ENCODE data around the gene S1PR4.
"Not testable (repeated sequence)": the region's sequence is repeated elsewhere in the genome, so short reads cannot be mapped to it uniquely, and the experiment has no call there.

S1PR4 gene

DNA sequence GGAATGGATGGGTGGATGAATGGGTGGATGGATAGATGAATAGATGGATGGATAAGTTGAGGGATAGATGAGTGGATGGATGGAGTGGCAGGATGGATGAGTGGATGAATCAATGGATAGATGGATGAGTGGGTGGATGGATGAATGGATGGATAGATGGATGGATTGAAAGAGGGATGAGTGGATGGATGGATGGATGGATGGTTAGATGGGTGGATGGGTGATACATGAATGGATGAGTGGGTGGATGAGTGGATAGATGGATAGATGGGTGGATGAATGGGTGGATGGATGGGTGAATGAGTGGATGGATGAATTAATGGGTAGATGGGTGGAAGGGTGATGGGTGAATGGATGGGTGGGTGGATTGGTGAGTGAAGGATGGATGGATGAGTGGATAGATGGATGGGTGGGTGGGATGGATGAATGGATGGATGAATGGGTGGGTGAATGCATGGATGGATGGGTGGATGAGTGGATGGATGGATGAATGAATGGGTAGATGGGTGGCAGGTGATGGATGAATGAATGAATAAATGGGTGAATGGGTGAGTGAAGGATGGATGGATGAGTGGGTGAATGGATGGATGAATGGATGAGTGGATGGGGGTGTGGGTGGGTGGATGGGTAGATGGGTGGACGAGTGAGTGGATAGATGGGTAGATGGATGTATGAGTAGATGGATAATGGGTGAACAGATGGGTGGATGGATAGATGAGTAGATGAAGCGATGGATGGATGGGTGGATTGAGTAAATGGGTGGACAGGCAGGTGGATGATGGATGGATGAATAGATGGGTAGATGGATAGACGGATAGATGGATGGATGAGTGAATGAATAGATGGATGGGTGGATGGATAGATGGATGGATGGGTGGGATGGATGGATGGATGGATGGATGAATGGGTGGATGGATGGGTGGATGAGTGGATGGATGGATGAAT lies 25.0 kb upstream of the S1PR4 start:
- no peak for DNase-seq

DNA sequence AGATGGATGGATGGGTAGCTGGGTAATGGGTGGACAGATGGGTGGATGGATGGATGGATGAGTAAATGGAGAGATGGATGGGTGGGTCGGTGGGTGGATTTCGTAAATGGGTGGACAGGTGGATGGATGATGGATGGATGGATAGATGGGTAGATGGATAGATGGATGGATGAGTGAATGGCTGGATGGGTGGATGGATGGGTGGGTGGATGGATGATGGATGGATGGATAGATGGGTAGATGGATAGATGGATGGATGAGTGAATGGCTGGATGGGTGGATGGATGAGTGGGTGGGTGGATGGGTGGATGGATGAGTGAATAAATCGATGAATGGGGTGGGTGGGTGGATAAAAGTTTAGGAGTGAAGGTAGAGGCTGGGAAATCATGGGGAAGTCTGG lies 24.1 kb upstream of the S1PR4 start:
- DNase-seq = not testable (repeated sequence)

DNA sequence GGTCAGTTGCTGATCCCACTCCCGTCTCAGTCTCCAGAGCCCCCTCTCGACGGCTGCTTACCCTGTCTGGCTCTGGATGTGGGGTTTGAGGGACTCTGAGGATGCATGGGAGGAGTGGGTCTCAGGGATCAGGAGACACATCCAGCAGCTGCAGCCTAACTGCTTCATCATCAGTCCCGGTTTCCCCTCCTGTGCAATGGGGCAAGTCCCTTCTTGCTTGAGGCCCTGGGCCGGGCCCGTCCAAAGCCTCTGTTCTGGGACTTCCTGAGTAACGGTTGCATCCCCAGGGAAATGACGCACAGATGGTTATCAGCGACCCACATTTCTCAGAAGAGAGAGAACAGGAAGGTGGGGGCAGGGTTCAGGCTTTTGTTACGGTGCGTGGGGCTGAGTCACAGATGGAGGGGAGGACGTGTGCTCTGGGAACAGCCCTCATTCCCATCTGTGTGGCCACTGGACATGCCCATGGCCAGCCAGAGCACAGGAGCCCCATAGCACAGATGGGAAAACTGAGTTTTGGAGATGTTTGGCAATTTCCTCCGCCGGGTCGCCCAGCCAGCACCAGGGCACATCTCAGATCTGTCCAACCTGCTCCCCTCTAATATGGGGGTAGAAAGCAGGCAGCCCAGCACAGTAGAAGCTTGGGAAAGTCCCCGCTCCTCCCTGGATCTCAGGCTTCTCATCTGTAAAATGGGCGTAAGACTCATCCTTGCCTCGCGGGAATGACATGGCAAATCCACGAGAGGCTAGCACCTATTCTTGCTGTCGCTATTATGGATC lies 23.4 kb upstream of the S1PR4 start:
- peak; percentile 78 for DNase-seq

DNA sequence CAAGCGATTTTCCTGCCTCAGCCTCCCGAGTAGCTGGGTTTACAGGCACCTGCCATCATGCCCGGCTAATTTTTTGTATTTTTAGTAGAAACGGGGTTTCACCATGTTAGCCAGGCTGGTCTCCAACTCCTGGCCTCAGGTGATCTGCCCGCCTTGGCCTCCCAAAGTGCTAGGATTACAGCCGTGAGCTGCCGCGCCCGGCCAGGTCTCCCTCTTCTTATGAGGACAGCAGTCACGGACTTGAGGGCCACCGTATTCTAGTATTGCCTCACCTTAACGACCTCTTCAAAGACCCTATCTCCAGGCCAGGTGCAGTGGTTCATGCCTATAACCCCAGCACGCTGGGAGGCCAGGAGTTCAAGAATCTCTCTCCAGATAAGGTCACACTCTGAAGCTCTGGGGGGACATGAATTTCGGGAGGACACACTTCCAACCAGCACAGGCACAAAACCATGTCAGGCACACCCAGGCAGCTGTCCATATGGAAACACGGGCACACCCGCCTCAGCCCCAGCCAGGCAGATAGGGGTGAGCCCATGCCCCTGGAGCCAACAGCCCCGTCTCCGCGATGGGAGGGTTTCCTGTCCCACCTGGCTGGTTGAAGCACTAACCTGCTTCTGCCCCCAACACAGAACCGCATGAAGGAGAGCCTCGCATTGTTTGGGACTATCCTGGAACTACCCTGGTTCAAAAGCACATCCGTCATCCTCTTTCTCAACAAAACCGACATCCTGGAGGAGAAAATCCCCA lies 21.3 kb upstream of the S1PR4 start:
- no peak for DNase-seq

DNA sequence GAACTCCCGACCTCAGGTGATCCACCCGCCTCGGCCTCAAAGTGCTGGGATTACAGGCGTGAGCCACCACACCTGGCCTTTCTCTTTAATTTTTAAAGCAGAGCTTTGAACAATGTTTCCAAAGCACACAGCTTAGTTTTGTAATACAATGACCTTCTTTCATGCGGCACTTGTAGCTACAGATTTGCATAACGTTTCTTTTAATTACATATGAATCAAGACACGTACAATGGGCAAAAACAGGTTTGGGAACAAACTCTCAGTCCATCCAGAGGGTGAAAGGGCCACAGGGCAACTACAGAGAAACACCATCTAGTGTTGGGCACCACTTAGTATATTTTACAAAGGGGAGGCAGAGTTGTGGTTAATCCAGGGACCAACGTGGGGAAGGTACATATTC lies 19.0 kb upstream of the S1PR4 start:
- DNase-seq = no peak

DNA sequence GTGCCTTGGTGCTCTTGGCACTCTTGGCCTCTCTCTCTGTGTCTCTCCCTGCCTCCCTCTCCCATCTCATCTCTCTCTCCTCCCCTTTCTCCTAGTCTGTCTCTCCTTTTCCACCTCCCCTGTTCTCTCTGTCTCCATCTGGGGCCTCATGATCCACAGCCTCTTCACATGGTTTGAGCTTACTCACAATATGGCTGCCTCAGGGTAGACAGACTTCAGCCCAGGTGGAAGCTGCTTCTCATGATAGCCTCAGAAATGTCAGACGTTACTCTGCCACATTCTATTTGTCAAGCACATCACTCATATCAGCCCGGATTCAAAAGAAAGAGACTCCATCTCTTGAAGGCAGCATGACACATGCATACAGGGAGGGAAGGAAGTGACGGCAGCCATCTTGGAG lies 18.4 kb upstream of the S1PR4 start:
- no peak for DNase-seq

DNA sequence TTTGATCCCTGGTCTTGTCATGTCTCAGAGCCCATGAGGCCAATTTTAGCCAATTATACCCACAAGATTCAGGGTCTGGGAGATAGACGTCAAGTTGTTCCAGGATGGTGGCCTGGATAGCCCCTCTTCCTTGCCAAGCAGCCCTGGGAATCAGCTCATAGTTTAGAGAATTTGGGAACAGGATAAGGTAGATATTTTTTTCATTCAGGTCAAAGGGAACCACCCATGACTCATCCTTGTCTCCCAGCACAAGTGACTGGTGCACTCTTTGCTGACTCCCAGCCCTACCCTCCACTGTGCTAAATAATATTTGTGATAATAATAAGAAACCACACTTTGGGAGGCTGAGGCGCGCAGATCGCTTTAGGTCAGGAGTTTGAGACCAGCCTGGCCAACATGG lies 17.1 kb upstream of the S1PR4 start:
- DNase-seq = no peak

DNA sequence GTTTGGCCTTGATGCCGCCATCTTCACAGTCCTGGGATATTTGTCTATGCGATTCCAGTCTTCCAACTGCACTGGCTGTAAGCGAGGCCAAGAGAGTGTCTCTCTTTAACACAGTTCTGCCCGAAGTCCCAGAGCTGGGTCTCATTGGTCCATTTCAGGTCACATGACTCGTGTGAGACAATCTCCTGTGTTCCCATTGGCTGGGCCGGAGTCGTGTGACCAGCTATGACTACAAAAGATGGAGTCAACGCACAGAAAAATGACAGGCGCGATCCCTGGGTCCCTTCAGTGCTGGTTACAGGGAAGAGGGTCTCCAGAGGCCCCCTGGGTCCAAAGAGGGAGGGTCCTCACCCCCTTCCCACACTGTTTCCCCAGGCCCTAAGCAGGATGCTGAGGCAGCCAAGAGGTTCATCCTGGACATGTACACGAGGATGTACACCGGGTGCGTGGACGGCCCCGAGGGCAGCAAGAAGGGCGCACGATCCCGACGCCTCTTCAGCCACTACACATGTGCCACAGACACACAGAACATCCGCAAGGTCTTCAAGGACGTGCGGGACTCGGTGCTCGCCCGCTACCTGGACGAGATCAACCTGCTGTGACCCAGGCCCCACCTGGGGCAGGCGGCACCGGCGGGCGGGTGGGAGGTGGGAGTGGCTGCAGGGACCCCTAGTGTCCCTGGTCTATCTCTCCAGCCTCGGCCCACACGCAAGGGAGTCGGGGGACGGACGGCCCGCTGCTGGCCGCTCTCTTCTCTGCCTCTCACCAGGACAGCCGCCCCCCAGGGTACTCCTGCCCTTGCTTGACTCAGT lies 15.9 kb upstream of the S1PR4 start:
- no peak for DNase-seq

DNA sequence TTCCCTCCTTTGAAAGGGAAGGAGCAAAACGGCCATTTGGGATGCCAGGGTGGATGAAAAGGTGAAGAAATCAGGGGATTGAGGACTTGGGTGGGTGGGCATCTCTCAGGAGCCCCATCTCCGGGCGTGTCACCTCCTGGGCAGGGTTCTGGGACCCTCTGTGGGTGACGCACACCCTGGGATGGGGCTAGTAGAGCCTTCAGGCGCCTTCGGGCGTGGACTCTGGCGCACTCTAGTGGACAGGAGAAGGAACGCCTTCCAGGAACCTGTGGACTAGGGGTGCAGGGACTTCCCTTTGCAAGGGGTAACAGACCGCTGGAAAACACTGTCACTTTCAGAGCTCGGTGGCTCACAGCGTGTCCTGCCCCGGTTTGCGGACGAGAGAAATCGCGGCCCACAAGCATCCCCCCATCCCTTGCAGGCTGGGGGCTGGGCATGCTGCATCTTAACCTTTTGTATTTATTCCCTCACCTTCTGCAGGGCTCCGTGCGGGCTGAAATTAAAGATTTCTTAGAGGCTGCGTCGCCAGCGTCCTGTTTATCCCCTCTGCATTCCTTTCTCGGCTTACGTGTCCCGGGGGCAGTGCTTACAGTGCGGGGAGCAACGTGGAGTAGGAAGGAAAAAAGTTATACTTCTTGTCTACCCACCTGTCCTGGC lies 15.2 kb upstream of the S1PR4 start:
- DNase-seq = peak; percentile 25

DNA sequence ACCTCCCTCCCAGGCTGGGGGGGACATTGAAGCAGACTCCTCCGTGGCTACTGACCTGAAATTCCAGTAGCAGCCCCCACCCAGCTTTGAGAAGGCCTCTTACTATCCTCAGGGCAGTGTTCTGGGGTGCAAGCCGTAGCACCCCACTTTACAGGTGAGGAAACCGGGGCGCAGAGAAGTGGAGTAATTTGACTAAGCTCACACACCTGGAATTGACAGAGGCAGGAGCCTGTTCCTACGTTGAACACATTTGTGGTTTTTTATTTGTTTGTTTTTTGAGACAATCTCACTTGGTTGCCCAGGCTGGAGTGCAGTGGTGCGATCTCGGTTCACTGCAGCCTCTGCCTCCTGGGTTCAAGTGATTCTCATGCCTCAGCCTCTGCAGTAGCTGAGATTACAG lies 14.6 kb upstream of the S1PR4 start:
- no peak for DNase-seq

DNA sequence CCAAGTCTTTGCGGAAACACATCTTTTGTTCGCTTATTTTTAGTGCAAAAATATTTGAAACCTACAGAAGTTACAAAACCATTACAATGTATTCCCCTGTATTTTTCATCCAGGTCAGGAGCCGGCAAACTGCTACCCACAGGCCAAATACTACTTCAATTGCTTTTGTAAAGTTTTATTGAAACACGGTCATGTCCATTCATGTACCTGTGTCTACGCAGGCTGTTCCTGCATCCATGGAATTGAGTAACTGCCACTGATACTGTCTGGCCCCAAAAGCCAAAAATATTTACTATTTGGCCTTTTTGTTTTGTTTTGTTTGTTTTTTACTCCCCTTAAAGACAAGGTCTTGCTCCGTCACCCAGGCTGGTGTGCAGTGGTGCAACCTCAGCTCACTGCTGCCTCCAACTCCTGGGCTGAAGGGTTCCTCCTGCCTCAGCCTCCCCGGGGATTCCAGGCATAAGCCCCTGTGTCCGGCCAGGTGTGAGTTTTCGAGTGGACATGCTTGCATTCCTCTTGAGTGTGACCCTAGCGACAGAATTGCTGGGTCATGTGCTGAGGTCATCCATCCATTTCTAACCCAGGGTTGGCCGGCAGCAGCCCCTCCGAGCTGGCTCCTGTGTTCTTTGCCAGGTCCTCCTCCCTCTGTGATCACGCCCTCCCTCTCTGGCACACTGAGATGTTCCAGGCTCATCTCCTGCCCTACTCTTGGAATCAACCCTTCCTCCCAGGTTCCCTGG lies 10.9 kb upstream of the S1PR4 start:
- DNase-seq = no peak

DNA sequence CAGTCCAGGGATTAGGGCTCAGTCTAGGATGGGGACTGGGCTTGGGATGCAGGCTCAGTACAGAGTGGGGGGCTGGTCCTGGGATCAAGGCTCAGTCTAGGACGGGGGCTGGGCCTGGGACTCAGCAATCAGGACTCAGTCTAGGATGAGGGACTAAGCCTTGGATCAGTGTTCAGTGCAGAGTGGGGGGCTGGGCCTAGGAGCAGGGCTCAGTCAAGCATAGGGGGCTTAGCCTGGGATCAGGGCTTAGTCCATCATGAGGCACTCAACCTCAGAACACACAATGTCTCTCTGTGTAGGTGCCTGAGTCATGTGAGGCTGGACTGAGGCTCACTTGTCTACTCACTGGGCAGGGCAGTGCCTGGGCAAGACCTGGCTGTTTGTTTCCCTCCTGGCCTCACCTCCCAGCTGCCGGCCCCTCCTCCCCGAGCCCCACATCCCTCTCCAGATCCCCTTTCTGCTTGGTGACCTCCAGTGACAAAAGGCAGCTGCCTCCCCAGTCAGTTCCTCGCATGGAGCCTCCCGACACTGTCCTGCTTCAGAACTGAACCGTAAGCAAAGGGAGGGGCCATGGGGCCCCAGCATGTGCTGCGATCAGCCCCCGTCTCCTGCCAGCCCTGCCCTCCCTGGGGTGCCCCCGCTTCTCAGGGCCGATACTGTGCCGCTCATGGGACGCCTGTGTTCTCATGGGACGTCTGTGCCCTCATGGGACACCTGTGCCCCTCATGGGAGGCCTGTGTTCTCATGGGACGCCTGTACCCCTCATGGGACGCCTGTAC lies 6.5 kb upstream of the S1PR4 start:
- no peak for DNase-seq

DNA sequence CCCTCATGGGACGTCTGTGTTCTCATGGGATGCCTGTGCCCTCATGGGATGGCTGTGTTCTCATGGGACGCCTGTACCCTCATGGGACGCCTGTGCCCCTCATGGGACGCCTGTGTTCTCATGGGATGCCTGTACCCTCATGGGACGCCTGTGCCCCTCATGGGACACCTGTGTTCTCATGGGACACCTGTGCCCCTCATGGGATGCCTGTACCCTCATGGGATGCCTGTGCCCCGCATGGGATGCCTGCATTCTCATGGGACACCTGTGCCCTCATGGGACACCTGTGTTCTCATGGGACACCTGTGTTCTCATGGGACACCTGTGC lies 5.9 kb upstream of the S1PR4 start:
- DNase-seq = not testable (repeated sequence)

DNA sequence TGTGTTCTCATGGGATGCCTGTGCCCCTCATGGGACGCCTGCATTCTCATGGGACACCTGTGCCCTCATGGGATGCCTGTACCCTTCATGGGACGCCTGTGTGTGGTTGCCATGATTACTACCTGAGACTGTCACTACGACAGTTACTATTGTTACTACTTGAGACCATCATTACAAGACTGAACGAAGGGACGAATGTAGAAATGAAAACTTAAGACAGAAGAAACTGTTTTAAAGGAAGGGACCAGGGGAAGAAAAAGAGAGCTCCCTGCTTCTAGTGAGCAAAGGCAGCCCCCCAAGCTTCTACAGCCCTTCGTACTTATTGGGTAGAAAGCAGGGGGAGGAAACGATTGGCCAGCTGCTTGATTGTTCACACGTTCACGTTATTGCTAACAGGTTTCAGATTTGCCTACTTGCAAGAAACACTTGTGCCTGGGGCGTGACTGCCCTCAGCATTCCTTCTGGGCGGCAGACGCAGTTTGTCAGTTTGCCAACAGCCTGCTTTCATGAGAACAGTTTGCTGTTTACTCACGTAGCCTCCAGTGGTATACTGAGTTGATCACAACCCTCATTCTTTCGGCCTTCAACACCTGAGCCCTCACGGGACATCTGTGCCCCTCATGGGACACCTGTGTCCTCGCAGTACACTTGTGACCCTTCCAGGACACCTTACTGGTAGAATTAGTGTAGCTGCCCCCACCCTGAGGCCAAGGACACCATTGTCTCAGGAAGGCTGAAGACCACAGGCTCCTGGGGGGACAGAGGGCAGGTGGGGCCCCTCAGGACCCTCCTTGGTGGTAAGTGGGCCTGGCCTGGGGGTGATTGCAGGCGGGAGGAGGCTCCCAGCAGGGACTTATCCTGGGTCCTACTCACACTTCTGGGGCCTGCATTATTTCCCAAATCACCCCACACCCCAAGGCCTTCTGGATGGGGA lies 2.5 kb upstream of the S1PR4 start:
- peak; percentile 15 for DNase-seq

DNA sequence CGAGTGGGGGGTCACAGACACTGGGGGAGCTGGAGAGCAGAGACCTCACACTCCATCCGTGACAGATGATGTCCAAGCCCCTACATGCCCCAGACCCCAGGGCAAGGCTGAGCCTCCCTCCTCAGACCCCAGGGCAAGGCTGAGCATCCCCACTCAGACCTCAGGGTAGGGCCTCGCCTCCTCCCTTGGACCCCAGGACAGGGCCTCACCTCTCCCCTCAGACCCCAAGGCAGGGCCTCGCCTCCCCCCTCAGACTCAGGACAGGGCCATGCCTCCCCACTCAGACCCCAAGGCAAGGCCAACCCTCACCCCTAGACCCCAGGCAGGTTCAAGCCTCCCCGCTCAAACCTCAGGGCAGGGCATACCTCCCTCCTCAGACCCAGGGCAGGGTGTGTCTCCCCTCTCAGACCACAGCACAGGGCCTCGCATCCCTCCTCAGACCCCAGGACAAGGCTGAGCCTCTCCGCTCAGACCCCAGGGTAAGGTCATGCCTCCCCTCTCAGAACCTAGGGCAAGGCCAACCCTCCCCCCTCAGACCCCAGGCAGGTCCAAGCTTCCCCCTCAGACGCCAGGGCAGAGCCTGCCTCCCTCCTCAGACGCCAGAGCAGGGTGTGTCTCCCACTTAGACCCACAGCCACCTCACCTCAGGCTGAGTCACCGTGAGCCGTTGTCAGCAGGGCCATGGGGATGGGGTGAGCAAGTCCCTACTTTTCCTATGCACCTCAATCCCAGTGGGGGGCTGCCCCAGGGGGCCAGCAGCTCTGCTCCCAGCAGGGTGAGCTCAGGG lies 1.7 kb upstream of the S1PR4 start:
- no peak for DNase-seq

DNA sequence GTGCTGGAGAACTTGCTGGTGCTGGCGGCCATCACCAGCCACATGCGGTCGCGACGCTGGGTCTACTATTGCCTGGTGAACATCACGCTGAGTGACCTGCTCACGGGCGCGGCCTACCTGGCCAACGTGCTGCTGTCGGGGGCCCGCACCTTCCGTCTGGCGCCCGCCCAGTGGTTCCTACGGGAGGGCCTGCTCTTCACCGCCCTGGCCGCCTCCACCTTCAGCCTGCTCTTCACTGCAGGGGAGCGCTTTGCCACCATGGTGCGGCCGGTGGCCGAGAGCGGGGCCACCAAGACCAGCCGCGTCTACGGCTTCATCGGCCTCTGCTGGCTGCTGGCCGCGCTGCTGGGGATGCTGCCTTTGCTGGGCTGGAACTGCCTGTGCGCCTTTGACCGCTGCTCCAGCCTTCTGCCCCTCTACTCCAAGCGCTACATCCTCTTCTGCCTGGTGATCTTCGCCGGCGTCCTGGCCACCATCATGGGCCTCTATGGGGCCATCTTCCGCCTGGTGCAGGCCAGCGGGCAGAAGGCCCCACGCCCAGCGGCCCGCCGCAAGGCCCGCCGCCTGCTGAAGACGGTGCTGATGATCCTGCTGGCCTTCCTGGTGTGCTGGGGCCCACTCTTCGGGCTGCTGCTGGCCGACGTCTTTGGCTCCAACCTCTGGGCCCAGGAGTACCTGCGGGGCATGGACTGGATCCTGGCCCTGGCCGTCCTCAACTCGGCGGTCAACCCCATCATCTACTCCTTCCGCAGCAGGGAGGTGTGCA lies 587 bp downstream of the S1PR4 start:
- DNase-seq = no peak

DNA sequence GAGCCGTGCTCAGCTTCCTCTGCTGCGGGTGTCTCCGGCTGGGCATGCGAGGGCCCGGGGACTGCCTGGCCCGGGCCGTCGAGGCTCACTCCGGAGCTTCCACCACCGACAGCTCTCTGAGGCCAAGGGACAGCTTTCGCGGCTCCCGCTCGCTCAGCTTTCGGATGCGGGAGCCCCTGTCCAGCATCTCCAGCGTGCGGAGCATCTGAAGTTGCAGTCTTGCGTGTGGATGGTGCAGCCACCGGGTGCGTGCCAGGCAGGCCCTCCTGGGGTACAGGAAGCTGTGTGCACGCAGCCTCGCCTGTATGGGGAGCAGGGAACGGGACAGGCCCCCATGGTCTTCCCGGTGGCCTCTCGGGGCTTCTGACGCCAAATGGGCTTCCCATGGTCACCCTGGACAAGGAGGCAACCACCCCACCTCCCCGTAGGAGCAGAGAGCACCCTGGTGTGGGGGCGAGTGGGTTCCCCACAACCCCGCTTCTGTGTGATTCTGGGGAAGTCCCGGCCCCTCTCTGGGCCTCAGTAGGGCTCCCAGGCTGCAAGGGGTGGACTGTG lies 1.2 kb downstream of the S1PR4 start:
- DNase-seq = no peak
